CD4-positive, alpha-beta T cell (primary cell): Measurements from ENCODE around the gene RNF223. TPM values are rescaled to one million over a fixed set of nuclear protein-coding genes. Genes with fewer than 3 reads are reported as not detected.

ENCODE experiments used
- ATAC-seq: fragments of 200-7000 bp; cut with Tn5 transposase; one replicate; pipeline ENCODE4 v1.10.0; 2022; ENCODE audit warnings: mild to moderate bottlenecking; ENCODE audit not compliant: poor library complexity
- CTCF ChIA-PET: fragments of 350-600 bp; sonication (Branson Sonifier 250); formaldehyde crosslinking; loops from one replicate; lab custom pipeline; 2021; ENCODE audit warnings: antibody characterized with exemption, inconsistent platforms; lab: Charles Lee
- POLR2A ChIA-PET: fragments of 350-600 bp; sonication (Branson Sonifier 250); formaldehyde crosslinking; loops from one replicate; lab custom pipeline; 2021; ENCODE audit warnings: antibody characterized with exemption, inconsistent platforms; lab: Charles Lee
- DNase-seq, 14 experiments: peaks; one replicate each; pipeline ENCODE4 v3.0.0-alpha.2; 2013 to 2020; ENCODE audit warnings: mixed read lengths in 2 of 14
- H3K27ac ChIP-seq, 2 donors: one replicate each; pipeline versions ENCODE4 v1.5.1 to v1.7.0; 2013; ENCODE audit warnings: low read length in 2 of 2, low read depth in 1 of 2, mild to moderate bottlenecking in 1 of 2
- H3K27me3 ChIP-seq, 2 experiments: 1 replicate in 1 of 2; 2 replicates in 1 of 2; pipeline versions ENCODE4 v1.6.1 to v1.7.0; 2013; ENCODE audit warnings: low read length in 2 of 2, control low read depth in 1 of 2, mild to moderate bottlenecking in 1 of 2, moderate library complexity in 1 of 2; ENCODE audit not compliant: insufficient read depth in 2 of 2, control insufficient read depth in 1 of 2
- H3K36me3 ChIP-seq: one replicate; pipeline ENCODE4 v1.6.1; 2013; ENCODE audit warnings: low read length, control low read depth; ENCODE audit not compliant: insufficient read depth
- H3K4me1 ChIP-seq: one replicate; pipeline ENCODE4 v1.6.1; 2013; ENCODE audit warnings: low read length, control low read depth; ENCODE audit not compliant: insufficient read depth
- H3K4me3 ChIP-seq: one replicate; pipeline ENCODE4 v1.5.1; 2013; ENCODE audit warnings: mild to moderate bottlenecking, low read length, moderate library complexity
- H3K9me3 ChIP-seq, 2 experiments: 1 replicate in 1 of 2; 2 replicates in 1 of 2; pipeline versions ENCODE4 v1.6.1 to v1.7.0; 2013; ENCODE audit warnings: low read length in 2 of 2, mild to moderate bottlenecking in 2 of 2, control low read depth in 1 of 2, moderate library complexity in 1 of 2; ENCODE audit not compliant: control insufficient read depth in 1 of 2, insufficient read depth in 1 of 2
- H3K27ac Mint-ChIP-seq: one replicate; pipeline ENCODE4 v1.8.0; 2020; ENCODE audit warnings: mixed read lengths
- H3K27me3 Mint-ChIP-seq: one replicate; pipeline ENCODE4 v1.8.0; 2021; ENCODE audit warnings: mixed read lengths
- H3K36me3 Mint-ChIP-seq: one replicate; pipeline ENCODE4 v1.8.0; 2021; ENCODE audit warnings: low read depth, mixed read lengths
- H3K4me1 Mint-ChIP-seq: one replicate; pipeline ENCODE4 v1.8.0; 2021; ENCODE audit warnings: low read depth, mixed read lengths
- H3K4me3 Mint-ChIP-seq: one replicate; pipeline ENCODE4 v1.8.0; 2020; ENCODE audit warnings: mild to moderate bottlenecking, mixed read lengths
- H3K9me3 Mint-ChIP-seq: one replicate; pipeline ENCODE4 v1.8.0; 2020; ENCODE audit warnings: mixed read lengths
- intact Hi-C, 2 experiments: fragments of 100-400 bp; cut with DNase I in 1 of 2; cut with micrococcal nuclease in 1 of 2; formaldehyde crosslinking; loops; one replicate each; pipeline versions ENCODE4 v1.15.1 to v1.9.0; 2023 to 2025; cut with DNase I, micrococcal nuclease
- total RNA-seq, 174 experiments: library from RNA in 2 of 174; stranded (reverse) in 2 of 174; gene quantifications; one replicate each; pipeline ENCODE4 v1.2.3 and lab custom pipeline; 2021 to 2026
- TF ChIP-seq, protein P1 (sequence below): fragments of 200-600 bp; IDR thresholded peaks from one replicate; pipeline ENCODE4 v1.8.0; 2022; ENCODE audit warnings: antibody characterized with exemption, mild to moderate bottlenecking

The RNF223 gene
- total RNA-seq, 2 experiments from 2014 or later = not detected

DNA sequence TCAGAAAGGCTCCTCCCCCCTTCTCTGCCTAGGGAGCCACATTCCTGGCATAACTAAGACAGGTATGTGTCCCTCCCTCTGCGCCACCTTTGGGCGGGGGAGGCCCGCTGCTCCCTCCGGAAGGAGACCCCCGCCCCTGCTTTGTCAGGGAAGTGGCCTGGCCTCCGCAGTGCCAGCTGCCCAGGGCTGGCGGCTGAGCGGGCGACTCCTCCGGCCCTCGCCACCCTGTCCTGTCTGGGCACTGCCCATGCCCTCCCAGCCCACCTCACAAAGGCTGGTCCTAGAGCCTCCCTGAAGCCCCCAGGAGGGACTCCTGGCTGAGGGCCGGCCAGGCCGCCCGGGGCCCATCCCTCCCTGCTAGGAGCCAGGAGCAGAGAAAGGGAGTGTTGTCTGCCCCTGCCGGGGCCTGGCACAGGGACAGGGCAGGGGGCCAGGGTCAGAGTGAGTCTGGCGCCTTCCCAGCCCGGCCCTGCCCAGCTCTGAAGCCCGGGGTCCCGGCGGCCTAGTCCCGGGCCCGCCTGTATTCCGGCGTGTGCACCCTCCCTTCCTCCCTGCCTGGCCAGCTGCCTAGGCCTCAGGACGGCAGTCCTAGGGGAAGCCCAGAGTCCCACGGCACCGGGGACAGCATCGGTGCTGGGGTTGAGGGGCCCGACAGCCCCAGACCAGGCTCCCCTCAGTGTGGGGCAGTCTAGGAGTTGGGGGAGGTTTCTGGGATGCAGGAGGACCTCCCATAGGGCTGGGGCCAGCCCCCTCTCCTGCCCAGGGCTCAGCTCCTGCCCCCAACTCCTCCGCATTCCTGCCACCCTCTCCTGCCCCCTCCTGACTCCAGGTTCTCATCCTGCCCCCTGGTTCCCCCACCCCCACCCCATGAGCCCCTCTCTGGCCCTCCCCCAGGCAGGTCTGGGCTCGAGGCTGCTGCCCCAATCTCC lies 49.1 kb downstream of the RNF223 start:
- H3K36me3 Mint-ChIP-seq = no peaks in the 10 kb centered on the region
- H3K27me3 ChIP-seq = peaks cover 0 to 2% of the 10 kb centered on the region in 2 experiments
- no peak overlapping the region for H3K27ac Mint-ChIP-seq
- no peak for ATAC-seq
- TF ChIP-seq, protein P1, sequence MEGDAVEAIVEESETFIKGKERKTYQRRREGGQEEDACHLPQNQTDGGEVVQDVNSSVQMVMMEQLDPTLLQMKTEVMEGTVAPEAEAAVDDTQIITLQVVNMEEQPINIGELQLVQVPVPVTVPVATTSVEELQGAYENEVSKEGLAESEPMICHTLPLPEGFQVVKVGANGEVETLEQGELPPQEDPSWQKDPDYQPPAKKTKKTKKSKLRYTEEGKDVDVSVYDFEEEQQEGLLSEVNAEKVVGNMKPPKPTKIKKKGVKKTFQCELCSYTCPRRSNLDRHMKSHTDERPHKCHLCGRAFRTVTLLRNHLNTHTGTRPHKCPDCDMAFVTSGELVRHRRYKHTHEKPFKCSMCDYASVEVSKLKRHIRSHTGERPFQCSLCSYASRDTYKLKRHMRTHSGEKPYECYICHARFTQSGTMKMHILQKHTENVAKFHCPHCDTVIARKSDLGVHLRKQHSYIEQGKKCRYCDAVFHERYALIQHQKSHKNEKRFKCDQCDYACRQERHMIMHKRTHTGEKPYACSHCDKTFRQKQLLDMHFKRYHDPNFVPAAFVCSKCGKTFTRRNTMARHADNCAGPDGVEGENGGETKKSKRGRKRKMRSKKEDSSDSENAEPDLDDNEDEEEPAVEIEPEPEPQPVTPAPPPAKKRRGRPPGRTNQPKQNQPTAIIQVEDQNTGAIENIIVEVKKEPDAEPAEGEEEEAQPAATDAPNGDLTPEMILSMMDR = no peak
- H3K9me3 ChIP-seq = no peaks in the 10 kb centered on the region
- no peak overlapping the region for H3K4me3 Mint-ChIP-seq
- H3K36me3 ChIP-seq = no peaks in the 10 kb centered on the region
- H3K9me3 Mint-ChIP-seq = no peaks in the 10 kb centered on the region
- intact Hi-C loops = no loop called here
- H3K4me3 ChIP-seq = no peak overlapping the region
- H3K27me3 Mint-ChIP-seq = peaks cover 5% of the 10 kb centered on the region
- no peak overlapping the region for H3K27ac ChIP-seq
- no peak for DNase-seq
- CTCF ChIA-PET = no interaction called here
- peaks cover 24% of the 10 kb centered on the region for H3K4me1 ChIP-seq
- POLR2A ChIA-PET = no interaction called here
- H3K4me1 Mint-ChIP-seq = peaks cover 11% of the 10 kb centered on the region

DNA sequence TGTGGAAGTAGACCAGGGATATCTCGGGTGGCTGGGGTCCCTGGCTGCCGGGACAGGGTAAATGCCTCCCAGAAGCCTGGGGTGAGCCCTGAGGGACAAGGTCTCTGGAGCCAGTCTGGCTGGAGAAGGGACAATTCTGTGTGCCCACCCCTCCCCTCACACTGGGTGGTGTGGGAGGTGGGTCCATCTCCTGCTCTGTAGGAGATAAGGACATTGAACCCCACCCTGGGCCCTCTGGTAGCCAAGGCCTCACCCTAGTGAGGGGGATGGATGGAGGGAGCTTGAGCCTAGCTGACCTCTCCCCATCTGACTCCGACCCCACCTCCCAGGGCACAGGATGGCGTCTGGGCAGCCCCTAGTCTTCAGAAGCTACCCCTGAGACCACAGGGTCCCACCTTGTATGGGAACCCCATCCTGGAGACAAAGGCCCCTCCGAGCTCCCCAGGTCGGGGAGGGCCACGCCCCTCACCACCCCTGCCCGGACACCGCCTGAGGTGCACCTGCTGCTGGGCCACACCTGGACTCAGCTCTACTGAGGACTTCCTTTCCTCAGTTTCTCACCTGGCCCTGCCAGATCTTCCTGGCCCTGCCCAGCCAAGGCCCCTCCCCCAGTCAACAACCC lies 49.8 kb downstream of the RNF223 start:
- Mint-ChIP-seq H3K4me1 (peaks cover 11% of the 10 kb centered on the region), H3K27ac (no peak overlapping the region), H3K36me3 (no peaks in the 10 kb centered on the region), H3K4me3 (no peak overlapping the region), H3K9me3 (no peaks in the 10 kb centered on the region), H3K27me3 (peaks cover 5% of the 10 kb centered on the region)
- CTCF ChIA-PET = no interaction called here
- peaks cover 0 to 2% of the 10 kb centered on the region in 2 experiments for H3K27me3 ChIP-seq
- POLR2A ChIA-PET = no interaction called here
- no peaks in the 10 kb centered on the region for H3K36me3 ChIP-seq
- no peaks in the 10 kb centered on the region for H3K9me3 ChIP-seq
- intact Hi-C loops = no loop called here
- DNase-seq (no peak), ATAC-seq (no peak)
- H3K4me3 ChIP-seq = no peak overlapping the region
- peaks cover 24% of the 10 kb centered on the region for H3K4me1 ChIP-seq
- H3K27ac ChIP-seq = no peak overlapping the region
- TF ChIP-seq, protein P1 = no peak

DNA sequence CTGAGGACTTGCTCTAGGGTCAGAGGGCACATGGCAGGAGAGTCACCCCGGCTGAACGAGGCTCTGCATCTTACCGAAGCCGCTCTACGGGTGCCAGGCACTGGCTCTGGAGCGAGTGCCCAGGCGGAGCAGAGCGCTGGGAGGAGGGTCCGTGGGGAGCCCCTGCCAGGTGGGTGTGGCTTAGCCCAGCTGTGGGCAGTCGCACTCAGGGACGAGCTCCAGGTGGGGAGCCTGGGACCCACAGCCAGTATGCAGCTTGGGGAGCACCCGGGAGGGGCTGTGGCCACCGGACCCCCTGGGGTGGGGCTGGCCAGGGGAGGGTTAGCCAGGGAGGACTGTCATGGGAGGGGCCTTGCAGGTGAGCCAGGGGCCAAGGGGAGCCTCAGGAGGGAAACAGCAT lies 50.4 kb downstream of the RNF223 start:
- TF ChIP-seq, protein P1 = no peak
- H3K27ac ChIP-seq = no peak overlapping the region
- ChIA-PET POLR2A (no interaction called here), CTCF (no interaction called here)
- DNase-seq = no peak
- no peaks in the 10 kb centered on the region for H3K9me3 ChIP-seq
- Mint-ChIP-seq H3K27me3 (peaks cover 5% of the 10 kb centered on the region), H3K36me3 (no peaks in the 10 kb centered on the region), H3K9me3 (no peaks in the 10 kb centered on the region), H3K27ac (no peak overlapping the region), H3K4me3 (no peak overlapping the region), H3K4me1 (peaks cover 11% of the 10 kb centered on the region)
- H3K36me3 ChIP-seq = no peaks in the 10 kb centered on the region
- H3K4me1 ChIP-seq = peaks cover 30% of the 10 kb centered on the region
- ATAC-seq = no peak
- H3K4me3 ChIP-seq = no peak overlapping the region
- intact Hi-C loops = no loop called here
- H3K27me3 ChIP-seq = peaks cover 0 to 2% of the 10 kb centered on the region in 2 experiments
